Panc1 (cell line): ENCODE results near the gene ZCCHC14. TPM values are rescaled to one million over a fixed set of nuclear protein-coding genes. Genes with fewer than 3 reads are reported as not detected.
"Not testable (repeated sequence)": the region's sequence is repeated elsewhere in the genome, so short reads cannot be mapped to it uniquely, and the experiment has no call there.

Source experiments
- ATAC-seq: fragments of 200-7000 bp; cut with Tn5 transposase; 2 replicates; pipeline ENCODE4 v1.9.1; 2020; ENCODE audit warnings: mild to moderate bottlenecking, moderate library complexity
- BruUV-seq: library from RNA; stranded (reverse); fragments of 400-500 nt; replicated peaks from 2 replicates; lab custom pipeline; 2021; lab: Mats Ljungman, UMichigan
- CTCF ChIA-PET: fragments of 300-600 bp; sonication (Branson Sonifier 250); formaldehyde crosslinking; loops from one replicate; lab custom pipeline; 2022; ENCODE audit warnings: antibody characterized with exemption; lab: Charles Lee
- POLR2A ChIA-PET: fragments of 300-600 bp; sonication (Branson Sonifier 250); formaldehyde crosslinking; loops from one replicate; lab custom pipeline; 2022; ENCODE audit warnings: antibody characterized with exemption; lab: Charles Lee
- DNase-seq: peaks from one replicate; pipeline ENCODE4 v3.0.0-alpha.2; 2010; ENCODE audit warnings: low read depth, low spot score
- H3K27ac ChIP-seq: 2 replicates; pipeline ENCODE4 v1.5.1; 2011; ENCODE audit warnings: mild to moderate bottlenecking, low read length, inconsistent platforms
- H3K27me3 ChIP-seq: fragments of 200-500 bp; sonication (Bioruptor generic); 2 replicates; pipeline ENCODE4 v1.6.0; 2014; ENCODE audit warnings: low read length, inconsistent platforms; ENCODE audit not compliant: control insufficient read depth, insufficient read depth
- H3K36me3 ChIP-seq: fragments of 200-500 bp; sonication (Bioruptor generic); 2 replicates; pipeline ENCODE4 v1.5.1; 2014; ENCODE audit warnings: inconsistent platforms, mild to moderate bottlenecking, low read length, moderate library complexity; ENCODE audit not compliant: control insufficient read depth, insufficient read depth
- H3K4me1 ChIP-seq: 2 replicates; pipeline ENCODE4 v1.5.1; 2011; ENCODE audit warnings: inconsistent platforms, mild to moderate bottlenecking, low read length, moderate library complexity; ENCODE audit not compliant: control insufficient read depth, insufficient read depth
- H3K4me3 ChIP-seq, 2 experiments: 2 replicates each; pipeline ENCODE4 v1.5.1; 2011 to 2012; ENCODE audit warnings: low read depth in 2 of 2, low read length in 2 of 2, mild to moderate bottlenecking in 2 of 2, inconsistent platforms in 1 of 2, moderate library complexity in 1 of 2
- H3K9me3 ChIP-seq: fragments of 200-500 bp; sonication (Bioruptor generic); 2 replicates; pipeline ENCODE4 v1.5.1; 2014; ENCODE audit warnings: low read depth, mild to moderate bottlenecking, inconsistent platforms, low read length, moderate library complexity; ENCODE audit not compliant: control insufficient read depth, insufficient read depth
- CTCF ChIP-seq: fragments of 450-650 bp; IDR thresholded peaks from 2 replicates; pipeline ENCODE4 v1.5.1; 2017; ENCODE audit warnings: mild to moderate bottlenecking
- POLR2AphosphoS5 ChIP-seq: IDR thresholded peaks from 2 replicates; pipeline ENCODE4 v1.6.1; 2012; ENCODE audit warnings: mild to moderate bottlenecking, low read depth, low read length, moderate library complexity
- REST ChIP-seq, 2 experiments: IDR thresholded peaks; 2 replicates each; pipeline ENCODE4 v1.6.1; 2011 to 2012; ENCODE audit warnings: low read depth in 2 of 2, control low read depth in 1 of 2, low read length in 1 of 2, mild to moderate bottlenecking in 1 of 2, moderate library complexity in 1 of 2; ENCODE audit not compliant: insufficient read depth in 1 of 2
- SIN3A ChIP-seq: IDR thresholded peaks from 2 replicates; pipeline ENCODE4 v1.6.1; 2012; ENCODE audit warnings: low read depth, mild to moderate bottlenecking, low read length, moderate library complexity, borderline replicate concordance; ENCODE audit not compliant: insufficient read depth
- TCF7L2 ChIP-seq: IDR thresholded peaks from 2 replicates; pipeline ENCODE4 v1.6.1; 2011; ENCODE audit warnings: mild to moderate bottlenecking, low read depth, low read length, inconsistent platforms
- in situ Hi-C: cut with HindIII; loops from 2 replicates; pipeline ENCODE4 v1.10.0; 2016; ENCODE audit warnings: low sequenced_read_pairs, low pct_unique_long_range_greater_than_20kb
- intact Hi-C: fragments of 100-400 bp; cut with micrococcal nuclease; formaldehyde crosslinking; loops from one replicate; pipeline ENCODE4 v1.10.0; 2022; ENCODE audit not compliant: unreplicated experiment
- total RNA-seq: library from RNA; stranded (reverse); gene quantifications from one replicate; pipeline ENCODE4 v1.2.1, GENCODE V29; 2021; ENCODE audit not compliant: unreplicated experiment

The ZCCHC14 gene
- total RNA-seq, 1 experiment from 2014 or later = 35.0 TPM

GRCh38 chr16:87388818-87389134, 104.0 kb downstream of the ZCCHC14 start:
- peaks cover 23% of the 10 kb centered on the region for H3K4me1 ChIP-seq
- H3K9me3 ChIP-seq = no peaks in the 10 kb centered on the region
- no peak for DNase-seq
- POLR2A ChIA-PET = no interaction called here
- peaks cover 7% of the 10 kb centered on the region; the same call in 1 of the 2 replicates for H3K36me3 ChIP-seq
- ATAC-seq = no peak
- no TSS peak for BruUV-seq
- CTCF ChIA-PET = no interaction called here
- H3K27me3 ChIP-seq = no peaks in the 10 kb centered on the region
- no peak for TF ChIP-seq TCF7L2
- TF ChIP-seq POLR2AphosphoS5 = no peak
- TF ChIP-seq REST (IDR thresholded peaks at IDR 0.05; ENCODE audit: insufficient read depth in 1 of 2, low read depth in 2 of 2, low read length in 1 of 2) = no peak
- no peak for TF ChIP-seq SIN3A
- TF ChIP-seq CTCF = no peak
- intact Hi-C loops = no loop called here
- peak overlapping the region; percentile 18 to 26; a peak in 1 of 4 replicates for H3K4me3 ChIP-seq
- peak overlapping the region; percentile 89 for H3K27ac ChIP-seq
- in situ Hi-C loops = no loop called here

- Histone ChIP-seq H3K4me1 (peaks cover 22% of the 10 kb centered on the region), H3K9me3 (no peaks in the 10 kb centered on the region), H3K36me3 (peaks cover 9% of the 10 kb centered on the region; the same call in 1 of the 2 replicates), H3K27me3 (no peaks in the 10 kb centered on the region), H3K4me3 (peak overlapping the region; percentile 18 to 33; a peak in 3 of 4 replicates), H3K27ac (peak overlapping the region; percentile 89)
- DNase-seq (peak; percentile 99), ATAC-seq (peak; percentile 74)
- TF ChIP-seq REST (IDR thresholded peaks at IDR 0.05; ENCODE audit: insufficient read depth in 1 of 2, low read depth in 2 of 2, low read length in 1 of 2) (no peak), POLR2AphosphoS5 (peak; percentile 68; the same call in 1 of the 2 replicates), SIN3A (no peak), CTCF (no peak), TCF7L2 (peak; percentile 57)
- no TSS peak for BruUV-seq
- intact Hi-C loops = no loop called here
- in situ Hi-C loops = no loop called here
- ChIA-PET POLR2A (no interaction called here), CTCF (no interaction called here)
Measured at GRCh38 chr16:87387942-87388817, 104.6 kb downstream of the ZCCHC14 start.

GRCh38 chr16:87384875-87385167, 108.0 kb downstream of the ZCCHC14 start:
- Histone ChIP-seq H3K4me3 (peak overlapping the region; percentile 60 to 70), H3K27ac (peak overlapping the region; percentile 80), H3K4me1 (peaks cover 31% of the 10 kb centered on the region)
- ATAC-seq, POLR2A ChIA-PET, H3K9me3 ChIP-seq, CTCF ChIA-PET, DNase-seq, in situ Hi-C loops, BruUV-seq, intact Hi-C loops, H3K27me3 ChIP-seq, H3K36me3 ChIP-seq: not testable (repeated sequence)
